Measurements from ENCODE around the gene EDIL3.

The EDIL3 gene

GRCh38 chr5:83972236-83972635 is 412.4 kb downstream of the EDIL3 start:
- no peak overlapping the region for H3K4me3 ChIP-seq (ENCODE audit: low read length)
- TF ChIP-seq, protein P1, sequence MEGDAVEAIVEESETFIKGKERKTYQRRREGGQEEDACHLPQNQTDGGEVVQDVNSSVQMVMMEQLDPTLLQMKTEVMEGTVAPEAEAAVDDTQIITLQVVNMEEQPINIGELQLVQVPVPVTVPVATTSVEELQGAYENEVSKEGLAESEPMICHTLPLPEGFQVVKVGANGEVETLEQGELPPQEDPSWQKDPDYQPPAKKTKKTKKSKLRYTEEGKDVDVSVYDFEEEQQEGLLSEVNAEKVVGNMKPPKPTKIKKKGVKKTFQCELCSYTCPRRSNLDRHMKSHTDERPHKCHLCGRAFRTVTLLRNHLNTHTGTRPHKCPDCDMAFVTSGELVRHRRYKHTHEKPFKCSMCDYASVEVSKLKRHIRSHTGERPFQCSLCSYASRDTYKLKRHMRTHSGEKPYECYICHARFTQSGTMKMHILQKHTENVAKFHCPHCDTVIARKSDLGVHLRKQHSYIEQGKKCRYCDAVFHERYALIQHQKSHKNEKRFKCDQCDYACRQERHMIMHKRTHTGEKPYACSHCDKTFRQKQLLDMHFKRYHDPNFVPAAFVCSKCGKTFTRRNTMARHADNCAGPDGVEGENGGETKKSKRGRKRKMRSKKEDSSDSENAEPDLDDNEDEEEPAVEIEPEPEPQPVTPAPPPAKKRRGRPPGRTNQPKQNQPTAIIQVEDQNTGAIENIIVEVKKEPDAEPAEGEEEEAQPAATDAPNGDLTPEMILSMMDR (IDR thresholded peaks at IDR 0.05; ENCODE audit: insufficient read depth, low read depth, low read length, missing control alignments) = no peak
- DNase-seq (ENCODE audit: low read depth) = peak; percentile 50

GRCh38 chr5:83967417-83967816 is 417.3 kb downstream of the EDIL3 start:
- TF ChIP-seq, protein P1 (IDR thresholded peaks at IDR 0.05; ENCODE audit: insufficient read depth, low read depth, low read length, missing control alignments) = no peak
- no peak for DNase-seq (ENCODE audit: low read depth)
- H3K4me3 ChIP-seq (ENCODE audit: low read length) = no peak overlapping the region

- no peak for DNase-seq (ENCODE audit: low read depth)
- TF ChIP-seq, protein P1 (IDR thresholded peaks at IDR 0.05; ENCODE audit: insufficient read depth, low read depth, low read length, missing control alignments) = no peak
- no peak overlapping the region for H3K4me3 ChIP-seq (ENCODE audit: low read length)
Measured at GRCh38 chr5:83965441-83965840, 419.2 kb downstream of the EDIL3 start.

GRCh38 chr5:83964271-83964670 is 420.4 kb downstream of the EDIL3 start:
- TF ChIP-seq, protein P1 (IDR thresholded peaks at IDR 0.05; ENCODE audit: insufficient read depth, low read depth, low read length, missing control alignments) = no peak
- DNase-seq (ENCODE audit: low read depth) = no peak
- no peak overlapping the region for H3K4me3 ChIP-seq (ENCODE audit: low read length)

GRCh38 chr5:83957188-83957587 is 427.5 kb downstream of the EDIL3 start:
- TF ChIP-seq, protein P1 (IDR thresholded peaks at IDR 0.05; ENCODE audit: insufficient read depth, low read depth, low read length, missing control alignments) = no peak
- DNase-seq (ENCODE audit: low read depth) = peak; percentile 2
- no peak overlapping the region for H3K4me3 ChIP-seq (ENCODE audit: low read length)

DNA sequence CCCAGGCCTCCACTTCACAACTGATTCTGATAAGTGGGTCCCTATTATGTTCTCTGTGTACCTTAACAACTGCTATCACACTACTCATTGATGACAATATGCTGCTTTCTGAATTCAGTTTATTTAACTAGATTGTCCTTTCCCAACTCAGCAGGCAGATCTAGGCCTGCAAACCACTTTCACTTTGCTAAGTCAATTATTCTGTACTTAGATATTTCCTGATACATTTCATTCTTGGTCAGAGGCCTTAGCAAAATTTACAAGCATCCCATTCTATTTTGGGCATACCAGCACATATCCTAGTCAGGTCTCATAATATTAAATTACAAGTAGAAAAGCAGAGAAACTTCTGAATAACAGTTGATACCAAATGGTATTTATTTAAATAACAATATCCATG is 428.3 kb downstream of the EDIL3 start:
- DNase-seq (ENCODE audit: low read depth) = no peak
- TF ChIP-seq, protein P1 (IDR thresholded peaks at IDR 0.05; ENCODE audit: insufficient read depth, low read depth, low read length, missing control alignments) = no peak
- H3K4me3 ChIP-seq (ENCODE audit: low read length) = no peak overlapping the region

- H3K4me3 ChIP-seq (ENCODE audit: low read length) = no peak overlapping the region
- DNase-seq (ENCODE audit: low read depth) = peak; percentile 41
- TF ChIP-seq, protein P1 (IDR thresholded peaks at IDR 0.05; ENCODE audit: insufficient read depth, low read depth, low read length, missing control alignments) = no peak
Measured at GRCh38 chr5:83955916-83956315, 428.8 kb downstream of the EDIL3 start.
